Measurements from ENCODE around the gene SETD5.

Gene SETD5

GRCh38 chr3:9397332-9397905 lies at the start of gene SETD5:
Gene SETD5 (plus strand): TSS chr3:9397615. CDS start chr3:9428939, 31,324 bp downstream.
- peak; percentile 99 for DNase-seq

- DNase-seq: no peak
These were observed 49.5 kb upstream of the SETD5 start for GRCh38 chr3:9347887-9348286.

GRCh38 chr3:9349321-9350117 lies 47.9 kb upstream of the SETD5 start:
- no peak for DNase-seq

- no peak for DNase-seq
These were observed 45.7 kb upstream of the SETD5 start for GRCh38 chr3:9351709-9352126.

- peak; percentile 78 for DNase-seq
These were observed 44.3 kb upstream of the SETD5 start for GRCh38 chr3:9352917-9353752.

- DNase-seq: no peak
These were observed 35.6 kb upstream of the SETD5 start for GRCh38 chr3:9361691-9362388.

- DNase-seq: peak; percentile 95
These were observed 34.5 kb upstream of the SETD5 start, which contains the start of gene THUMPD3 for GRCh38 chr3:9362731-9363530. Gene THUMPD3 (plus strand): TSS chr3:9363054. CDS start chr3:9365069, 2,015 bp downstream.

- DNase-seq: no peak
These were observed 27.9 kb upstream of the SETD5 start for GRCh38 chr3:9369508-9369907.

- no peak for DNase-seq
These were observed 23.9 kb upstream of the SETD5 start for GRCh38 chr3:9373465-9373864.

- no peak for DNase-seq
These were observed 19.4 kb upstream of the SETD5 start for GRCh38 chr3:9377981-9378380.

- DNase-seq: no peak
These were observed 18.1 kb upstream of the SETD5 start for GRCh38 chr3:9379327-9379726.

- no peak for DNase-seq
These were observed 17.4 kb upstream of the SETD5 start for GRCh38 chr3:9380014-9380413.

- no peak for DNase-seq
These were observed 13.1 kb upstream of the SETD5 start for GRCh38 chr3:9384141-9384828.

GRCh38 chr3:9385187-9386077 lies 12.0 kb upstream of the SETD5 start:
- no peak for DNase-seq

- no peak for DNase-seq
These were observed 11.3 kb upstream of the SETD5 start for GRCh38 chr3:9386078-9386459.

GRCh38 chr3:9386501-9387321 lies 10.7 kb upstream of the SETD5 start:
- DNase-seq: no peak

GRCh38 chr3:9387322-9387655 lies 10.1 kb upstream of the SETD5 start:
- DNase-seq: no peak

- DNase-seq: no peak
These were observed 9.3 kb upstream of the SETD5 start for GRCh38 chr3:9388142-9388541.

GRCh38 chr3:9388562-9389272 lies 8.7 kb upstream of the SETD5 start:
- DNase-seq: no peak
